ENCODE results near the gene LIN7B. TPM values are rescaled to one million over a fixed set of nuclear protein-coding genes. Genes with fewer than 3 reads are reported as not detected.

Gene LIN7B
- total RNA-seq, 1 experiment from 2014 or later, result 4.2 TPM

- peak overlapping the region; percentile 95 to 98 for H3K4me3 Mint-ChIP-seq
- TF ChIP-seq, protein P1, sequence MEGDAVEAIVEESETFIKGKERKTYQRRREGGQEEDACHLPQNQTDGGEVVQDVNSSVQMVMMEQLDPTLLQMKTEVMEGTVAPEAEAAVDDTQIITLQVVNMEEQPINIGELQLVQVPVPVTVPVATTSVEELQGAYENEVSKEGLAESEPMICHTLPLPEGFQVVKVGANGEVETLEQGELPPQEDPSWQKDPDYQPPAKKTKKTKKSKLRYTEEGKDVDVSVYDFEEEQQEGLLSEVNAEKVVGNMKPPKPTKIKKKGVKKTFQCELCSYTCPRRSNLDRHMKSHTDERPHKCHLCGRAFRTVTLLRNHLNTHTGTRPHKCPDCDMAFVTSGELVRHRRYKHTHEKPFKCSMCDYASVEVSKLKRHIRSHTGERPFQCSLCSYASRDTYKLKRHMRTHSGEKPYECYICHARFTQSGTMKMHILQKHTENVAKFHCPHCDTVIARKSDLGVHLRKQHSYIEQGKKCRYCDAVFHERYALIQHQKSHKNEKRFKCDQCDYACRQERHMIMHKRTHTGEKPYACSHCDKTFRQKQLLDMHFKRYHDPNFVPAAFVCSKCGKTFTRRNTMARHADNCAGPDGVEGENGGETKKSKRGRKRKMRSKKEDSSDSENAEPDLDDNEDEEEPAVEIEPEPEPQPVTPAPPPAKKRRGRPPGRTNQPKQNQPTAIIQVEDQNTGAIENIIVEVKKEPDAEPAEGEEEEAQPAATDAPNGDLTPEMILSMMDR (conservative IDR thresholded peaks at IDR 0.05), result no peak
- no peak overlapping the region for H2BK20ac ChIP-seq (ENCODE audit: low read depth, low read length, poor library complexity, severe bottlenecking)
- WGBS (ENCODE audit: extremely low coverage, insufficient read length, low lambda C conversion rate), result no CpG with 5 or more reads among the region's 11 CpGs
- no peaks in the 10 kb centered on the region for H4K20me1 ChIP-seq (ENCODE audit: control insufficient read depth, insufficient read depth, insufficient read length)
- H4K5ac ChIP-seq (ENCODE audit: insufficient read length, low read depth, low read length), result no peak overlapping the region
- H3K27ac Mint-ChIP-seq, result peak overlapping the region; percentile 87 to 99 (median 98); a peak in 5 of 7 replicates
- H3K23me2 ChIP-seq (ENCODE audit: insufficient read length, low read depth, low read length, poor library complexity, severe bottlenecking), result peaks cover 7% of the 10 kb centered on the region
- no peak overlapping the region for H2BK12ac ChIP-seq (ENCODE audit: insufficient read length, low read depth, low read length)
- no peak overlapping the region for H2BK15ac ChIP-seq (ENCODE audit: low read depth, low read length)
- H3K36me3 Mint-ChIP-seq (ENCODE audit: insufficient read depth in 1 of 3, low read depth in 3 of 3), result peaks cover 37 to 49% (median 46%) of the 10 kb centered on the region in 3 experiments
- peaks cover 3% of the 10 kb centered on the region in 2 experiments; a peak in 3 of 5 replicates for H3K9me3 Mint-ChIP-seq
- DNase-seq, result no peak
- H2AK5ac ChIP-seq (ENCODE audit: insufficient read length, low read length), result no peak overlapping the region
- H3T11ph ChIP-seq (ENCODE audit: low read length), result no peak overlapping the region
- H2AFZ ChIP-seq (ENCODE audit: low read length), result no peak overlapping the region
- H3K9me3 ChIP-seq (ENCODE audit: control insufficient read depth, low read depth, low read length), result no peaks in the 10 kb centered on the region
- H3K9ac ChIP-seq (ENCODE audit: extremely low read depth, insufficient read length, low read length), result peak overlapping the region; percentile 89
- no peak overlapping the region for H3K14ac ChIP-seq (ENCODE audit: insufficient read depth, low read length)
- no peak overlapping the region for H3K27ac ChIP-seq (ENCODE audit: insufficient read length, low read depth, low read length)
- peaks cover 6% of the 10 kb centered on the region for H3K79me1 ChIP-seq (ENCODE audit: insufficient read depth, low read depth, low read length, poor library complexity, severe bottlenecking)
- H2BK120ac ChIP-seq (ENCODE audit: low read depth, low read length, poor library complexity, severe bottlenecking), result no peak overlapping the region
- H4K8ac ChIP-seq (replicated peaks; ENCODE audit: insufficient read length, low read depth, low read length), result no peak overlapping the region
- H3K4ac ChIP-seq (ENCODE audit: low read depth, low read length), result no peak overlapping the region
- peak overlapping the region; percentile 90 for H3K4me2 ChIP-seq (ENCODE audit: insufficient read depth, insufficient read length, low read length)
- H3K23ac ChIP-seq (ENCODE audit: insufficient read length, low read depth, low read length), result no peak overlapping the region
- peaks cover 12 to 20% of the 10 kb centered on the region in 2 experiments for H3K4me1 Mint-ChIP-seq
- H2BK5ac ChIP-seq (ENCODE audit: insufficient read length, low read length), result no peak overlapping the region
- H3K4me1 ChIP-seq (ENCODE audit: insufficient read depth, low read length), result peaks cover 2% of the 10 kb centered on the region; the same call in 1 of the 2 replicates
- no peak overlapping the region for H4K91ac ChIP-seq (ENCODE audit: insufficient read length, low read depth, low read length)
- peaks cover 11% of the 10 kb centered on the region for H3K27me3 Mint-ChIP-seq (ENCODE audit: low read depth)
- H3K56ac ChIP-seq (ENCODE audit: insufficient read length, low read depth, low read length), result no peak overlapping the region
- no peaks in the 10 kb centered on the region for H3K27me3 ChIP-seq (ENCODE audit: insufficient read depth, low read length)
- H3K79me2 ChIP-seq (ENCODE audit: insufficient read depth, low read length), result peaks cover 30% of the 10 kb centered on the region
- no peak overlapping the region for H3K18ac ChIP-seq (ENCODE audit: insufficient read length, low read depth, low read length)
Observed at GRCh38 chr19:49086296-49086695, 27.9 kb upstream of the LIN7B start.

Measured in H9 (cell line).